Hepatocyte (in vitro differentiated cells): Measurements from ENCODE around the gene VAPA.

Source experiments
- EZH2phosphoT487 ChIP-seq: fragments of 200-600 bp; sonication (generic); IDR thresholded peaks from one replicate; pipeline ENCODE4 v1.6.1; 2018; ENCODE audit warnings: antibody characterized with exemption, mild to moderate bottlenecking, low read depth, moderate library complexity; ENCODE audit not compliant: unreplicated experiment, severe bottlenecking
- TF ChIP-seq, protein P1 (sequence below): fragments of 200-600 bp; sonication (generic); IDR thresholded peaks from 2 replicates; pipeline ENCODE4 v1.5.1; 2016; ENCODE audit warnings: antibody characterized with exemption, mild to moderate bottlenecking; ENCODE audit not compliant: poor library complexity

DNA sequence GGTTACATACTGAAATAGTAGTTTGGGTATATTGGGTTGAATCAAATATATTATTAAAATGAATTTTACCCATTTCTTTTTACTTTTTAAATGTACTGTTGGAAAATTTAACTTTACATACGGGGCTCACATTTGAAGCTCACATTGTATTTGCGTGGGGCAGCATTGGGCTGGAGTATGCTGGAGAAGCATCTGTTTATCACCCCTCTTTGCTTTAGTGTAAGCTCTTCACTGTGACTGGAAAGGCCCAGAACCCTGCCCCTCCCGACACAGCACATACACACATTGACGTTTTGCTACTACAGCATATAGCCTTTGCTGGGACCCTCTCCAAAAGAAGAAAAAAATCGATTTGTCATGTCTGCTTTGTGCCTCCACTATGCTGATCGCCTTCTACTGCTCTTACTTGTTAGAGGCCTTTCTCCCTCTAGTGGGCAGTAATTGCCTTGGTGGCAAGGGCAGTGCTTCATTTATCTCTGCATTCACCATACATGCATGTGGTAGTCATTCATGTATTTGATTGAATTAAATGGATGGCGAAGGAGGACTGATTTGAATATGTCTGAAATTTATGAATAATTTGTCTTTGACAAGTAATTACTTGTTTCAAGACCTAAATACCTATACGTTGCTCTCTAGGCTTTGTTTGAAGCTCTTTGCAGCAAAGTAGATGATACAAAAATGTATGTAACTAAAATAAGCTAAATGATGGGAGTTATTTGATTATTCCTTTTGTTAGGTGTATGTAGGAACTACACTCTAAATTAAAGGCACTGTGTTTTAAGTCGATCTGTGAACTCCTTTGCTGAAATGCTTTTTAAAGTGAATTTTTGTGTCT is 37.4 kb downstream of the VAPA start:
- TF ChIP-seq, protein P1, sequence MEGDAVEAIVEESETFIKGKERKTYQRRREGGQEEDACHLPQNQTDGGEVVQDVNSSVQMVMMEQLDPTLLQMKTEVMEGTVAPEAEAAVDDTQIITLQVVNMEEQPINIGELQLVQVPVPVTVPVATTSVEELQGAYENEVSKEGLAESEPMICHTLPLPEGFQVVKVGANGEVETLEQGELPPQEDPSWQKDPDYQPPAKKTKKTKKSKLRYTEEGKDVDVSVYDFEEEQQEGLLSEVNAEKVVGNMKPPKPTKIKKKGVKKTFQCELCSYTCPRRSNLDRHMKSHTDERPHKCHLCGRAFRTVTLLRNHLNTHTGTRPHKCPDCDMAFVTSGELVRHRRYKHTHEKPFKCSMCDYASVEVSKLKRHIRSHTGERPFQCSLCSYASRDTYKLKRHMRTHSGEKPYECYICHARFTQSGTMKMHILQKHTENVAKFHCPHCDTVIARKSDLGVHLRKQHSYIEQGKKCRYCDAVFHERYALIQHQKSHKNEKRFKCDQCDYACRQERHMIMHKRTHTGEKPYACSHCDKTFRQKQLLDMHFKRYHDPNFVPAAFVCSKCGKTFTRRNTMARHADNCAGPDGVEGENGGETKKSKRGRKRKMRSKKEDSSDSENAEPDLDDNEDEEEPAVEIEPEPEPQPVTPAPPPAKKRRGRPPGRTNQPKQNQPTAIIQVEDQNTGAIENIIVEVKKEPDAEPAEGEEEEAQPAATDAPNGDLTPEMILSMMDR, result peak; percentile 61
- TF ChIP-seq EZH2phosphoT487, result no peak
